NCI-H1105 treated with DMSO at 0.1 percent for 48 hours (cell line): ENCODE results near the gene RGL3.
"Not testable (repeated sequence)": the region's sequence is repeated elsewhere in the genome, so short reads cannot be mapped to it uniquely, and the experiment has no call there.

Experiments
- DNase-seq: peaks from one replicate; lab custom pipeline; 2025; lab: John Stamatoyannopoulos, UW

The RGL3 gene

GRCh38 chr19:11450570-11451326 is 31.6 kb upstream of the RGL3 start:
- DNase-seq, result no peak

- DNase-seq, result no peak
Observed at GRCh38 chr19:11448923-11449554, 29.9 kb upstream of the RGL3 start.

- no peak for DNase-seq
Observed at GRCh38 chr19:11448410-11448809, 29.3 kb upstream of the RGL3 start.

- DNase-seq, result no peak
Observed at GRCh38 chr19:11447347-11448262, 28.5 kb upstream of the RGL3 start.

GRCh38 chr19:11446652-11447301 is 27.7 kb upstream of the RGL3 start:
- no peak for DNase-seq

GRCh38 chr19:11446271-11446651 is 27.1 kb upstream of the RGL3 start:
- DNase-seq, result no peak

- DNase-seq, result no peak
Observed at GRCh38 chr19:11445141-11445540, 26.0 kb upstream of the RGL3 start.

- no peak for DNase-seq
Observed at GRCh38 chr19:11444059-11444458, 24.9 kb upstream of the RGL3 start.

- no peak for DNase-seq
Observed at GRCh38 chr19:11437955-11438354, 18.8 kb upstream of the RGL3 start.

- DNase-seq, result no peak
Observed at GRCh38 chr19:11435833-11436313, 16.8 kb upstream of the RGL3 start.

- DNase-seq, result peak; percentile 100
Observed at GRCh38 chr19:11435057-11435832, 16.1 kb upstream of the RGL3 start, which contains the start of the genes ODAD3 and PRKCSH. Gene ODAD3 (minus strand): TSS chr19:11435121. CDS start chr19:11435016, 105 bp downstream. Gene PRKCSH (plus strand): TSS chr19:11435635. CDS start chr19:11436118, 483 bp downstream.

GRCh38 chr19:11434703-11435056 is 15.6 kb upstream of the RGL3 start:
- peak; percentile 41 for DNase-seq

GRCh38 chr19:11433526-11433925 is 14.4 kb upstream of the RGL3 start:
- not testable (repeated sequence) for DNase-seq

- no peak for DNase-seq
Observed at GRCh38 chr19:11426656-11427055, 7.5 kb upstream of the RGL3 start.

- no peak for DNase-seq
Observed at GRCh38 chr19:11425719-11426457, 6.8 kb upstream of the RGL3 start.

GRCh38 chr19:11423791-11424181 is 4.7 kb upstream of the RGL3 start:
- DNase-seq, result no peak

GRCh38 chr19:11423164-11423790 is 4.2 kb upstream of the RGL3 start:
- no peak for DNase-seq

GRCh38 chr19:11422163-11423065 is 3.3 kb upstream of the RGL3 start:
- DNase-seq, result no peak
